B cell (primary cell): ENCODE measurements around the gene SORT1. TPM values are rescaled to one million over a fixed set of nuclear protein-coding genes. Genes with fewer than 3 reads are reported as not detected.

Source experiments
- ATAC-seq: fragments of 200-7000 bp; cut with Tn5 transposase; one replicate; pipeline ENCODE4 v1.10.0; 2021; ENCODE audit warnings: low read depth, mild to moderate bottlenecking, moderate number of reproducible peaks, moderate library complexity
- CTCF ChIA-PET: fragments of 350-600 bp; sonication (Branson Sonifier 250); formaldehyde crosslinking; loops from one replicate; lab custom pipeline; 2021; ENCODE audit warnings: antibody characterized with exemption, inconsistent platforms; lab: Charles Lee
- POLR2A ChIA-PET: fragments of 350-600 bp; sonication (Branson Sonifier 250); formaldehyde crosslinking; loops from one replicate; lab custom pipeline; 2021; ENCODE audit warnings: antibody characterized with exemption; lab: Charles Lee
- DNase-seq: peaks from one replicate; pipeline ENCODE4 v3.0.0; 2013
- H2AFZ ChIP-seq: 2 replicates; pipeline ENCODE4 v1.6.1; 2012; ENCODE audit warnings: mild to moderate bottlenecking, low read depth, low read length; ENCODE audit not compliant: insufficient read depth, poor library complexity, severe bottlenecking
- H3K27ac ChIP-seq, 2 donors: 1 replicate in 1 of 2; 2 replicates in 1 of 2; pipeline ENCODE4 v1.5.1; 2012 to 2013; ENCODE audit warnings: low read length in 2 of 2, mild to moderate bottlenecking in 2 of 2, moderate library complexity in 1 of 2
- H3K27me3 ChIP-seq, 4 experiments: fragments of 200-600 bp in 1 of 4; sonication (generic) in 1 of 4; replicated peaks in 1 of 4; 1 replicate in 2 of 4; 2 replicates in 2 of 4; pipeline versions ENCODE4 v1.6.1 to v1.7.0; 2013 to 2016; ENCODE audit warnings: low read length in 3 of 4, mild to moderate bottlenecking in 2 of 4, mixed read lengths in 1 of 4, moderate library complexity in 1 of 4; ENCODE audit not compliant: insufficient read depth in 4 of 4, control insufficient read depth in 3 of 4; ENCODE audit errors: control extremely low read depth in 1 of 4
- H3K36me3 ChIP-seq, 2 experiments: replicated peaks in 1 of 2; 1 replicate in 1 of 2; 2 replicates in 1 of 2; pipeline versions ENCODE4 v1.6.1 to v1.7.1; 2013; ENCODE audit warnings: low read length in 1 of 2; ENCODE audit not compliant: insufficient read depth in 2 of 2, control insufficient read depth in 1 of 2; ENCODE audit errors: control extremely low read depth in 1 of 2, extremely low read depth in 1 of 2
- H3K4me1 ChIP-seq, 2 donors: fragments of 200-600 bp in 1 of 2; sonication (generic) in 1 of 2; 1 replicate in 1 of 2; 2 replicates in 1 of 2; pipeline versions ENCODE4 v1.5.1 to v1.6.1; 2013 to 2017; ENCODE audit warnings: low read length in 2 of 2; ENCODE audit not compliant: control insufficient read depth in 2 of 2, insufficient read depth in 2 of 2
- H3K4me2 ChIP-seq: replicated peaks from 2 replicates; pipeline ENCODE3; 2012; ENCODE audit warnings: mild to moderate bottlenecking, low read depth, low read length; ENCODE audit not compliant: poor library complexity, severe bottlenecking
- H3K4me3 ChIP-seq, 5 experiments: fragments of 200-600 bp in 1 of 5; sonication (generic) in 1 of 5; 1 replicate in 3 of 5; 2 replicates in 2 of 5; pipeline versions ENCODE4 v1.5.1 to v1.7.0; 2011 to 2016; ENCODE audit warnings: low read length in 4 of 5, mild to moderate bottlenecking in 4 of 5, low read depth in 2 of 5, control low read depth in 1 of 5, moderate library complexity in 1 of 5; ENCODE audit not compliant: insufficient read depth in 1 of 5; ENCODE audit errors: control extremely low read depth in 1 of 5, extremely low read depth in 1 of 5
- H3K79me2 ChIP-seq: fragments of 200-600 bp; sonication (generic); one replicate; pipeline ENCODE4 v1.6.0; 2016; ENCODE audit warnings: low read length; ENCODE audit not compliant: control insufficient read depth, insufficient read depth
- H3K9ac ChIP-seq: fragments of 200-600 bp; sonication (generic); 2 replicates; pipeline ENCODE4 v1.6.1; 2017; ENCODE audit warnings: mild to moderate bottlenecking, low read length, moderate library complexity
- H3K9me3 ChIP-seq, 3 donors: one replicate each; pipeline versions ENCODE4 v1.6.1 to v1.7.1; 2013; ENCODE audit warnings: low read length in 2 of 3; ENCODE audit not compliant: control insufficient read depth in 2 of 3, insufficient read depth in 1 of 3; ENCODE audit errors: control extremely low read depth in 1 of 3
- H4K20me1 ChIP-seq: 2 replicates; pipeline ENCODE4 v1.6.0; 2012; ENCODE audit warnings: mild to moderate bottlenecking, low read length; ENCODE audit not compliant: insufficient read depth, control insufficient read depth, poor library complexity, severe bottlenecking
- H3K27ac Mint-ChIP-seq: one replicate; pipeline ENCODE4 v1.8.0; 2021; ENCODE audit warnings: mixed read lengths
- H3K27me3 Mint-ChIP-seq: one replicate; pipeline ENCODE4 v1.8.0; 2021; ENCODE audit warnings: mixed read lengths
- H3K4me1 Mint-ChIP-seq: one replicate; pipeline ENCODE4 v1.8.0; 2021; ENCODE audit warnings: mixed read lengths
- H3K4me3 Mint-ChIP-seq: one replicate; pipeline ENCODE4 v1.8.0; 2021; ENCODE audit warnings: mixed read lengths
- H3K9me3 Mint-ChIP-seq: one replicate; pipeline ENCODE4 v1.8.0; 2022; ENCODE audit warnings: mixed read lengths; ENCODE audit not compliant: insufficient read depth
- EZH2 ChIP-seq: IDR thresholded peaks from 2 replicates; pipeline ENCODE4 v1.6.1; 2012; ENCODE audit warnings: borderline replicate concordance, low read depth, mild to moderate bottlenecking, moderate library complexity, low read length; ENCODE audit not compliant: insufficient read depth, poor library complexity, severe bottlenecking
- WGBS: methylation state at CpG from one replicate; pipeline ENCODE4 v1.1.5; 2013; ENCODE audit warnings: missing lambda C conversion rate; ENCODE audit not compliant: insufficient coverage; 5-methylcytosine and 5-hydroxymethylcytosine counted together
- intact Hi-C: fragments of 100-400 bp; cut with micrococcal nuclease; formaldehyde crosslinking; loops from one replicate; pipeline ENCODE4 v1.10.0; 2022
- polyA plus RNA-seq: library from polyadenylated mRNA; depleted of rRNA; stranded (reverse); fragments of >200 nt; gene quantifications from 2 replicates; pipeline ENCODE4 v1.2.3, GENCODE V29; 2012
- total RNA-seq, 2 donors: library from RNA; stranded (reverse); fragments of 120-200 nt in 1 of 2; gene quantifications; 1 replicate in 1 of 2; 2 replicates in 1 of 2; pipeline versions ENCODE4 v1.2.3 to v1.2.4, GENCODE V29; 2013 to 2022
- TF ChIP-seq, protein P1 (sequence below): fragments of 200-600 bp; IDR thresholded peaks from one replicate; pipeline ENCODE4 v1.8.0; 2022; ENCODE audit warnings: antibody characterized with exemption, mild to moderate bottlenecking

The SORT1 gene
- total and polyA plus RNA-seq, 2 donors (not counting 1 experiment from before 2014, with no cell fraction given) = 0.13 to 0.25 TPM

- ChIA-PET POLR2A (interaction anchor here (0.7 to 1.4 kb wide), 2 partner anchors 8 to 122 kb away, joined by 5 to 10 read pairs; no protein-coding TSS in a partner anchor), CTCF (interaction anchor here (0.7 to 9.4 kb wide), 34 partner anchors 8 to 514 kb away, joined by 3 to 387 read pairs (median 5); partner anchors contain the start of genes ATXN7L2, CLCC1, MYBPHL and PSMA5)
- Mint-ChIP-seq H3K4me1 (peaks cover 21% of the 10 kb centered on the region), H3K27me3 (peaks cover 36% of the 10 kb centered on the region), H3K27ac (no peak overlapping the region), H3K4me3 (peak overlapping the region; percentile 71), H3K9me3 (no peaks in the 10 kb centered on the region)
- Histone ChIP-seq H3K36me3 (peaks cover 0 to 14% of the 10 kb centered on the region in 2 experiments), H3K4me3 (no peak overlapping the region), H3K9me3 (peaks cover 0 to 2% (median 0%) of the 10 kb centered on the region in 3 donors), H3K4me2 (no peak overlapping the region), H4K20me1 (peaks cover 6% of the 10 kb centered on the region), H3K27me3 (peaks cover 0 to 31% (median 22%) of the 10 kb centered on the region in 4 experiments), H3K4me1 (peaks cover 18 to 20% of the 10 kb centered on the region in 2 donors), H3K79me2 (no peaks in the 10 kb centered on the region), H2AFZ (no peak overlapping the region), H3K9ac (no peak overlapping the region), H3K27ac (no peak overlapping the region)
- DNase-seq (peak; percentile 79), ATAC-seq (peak; percentile 28)
- WGBS = no CpG with 5 or more reads among the region's 2 CpGs
- TF ChIP-seq, protein P1, sequence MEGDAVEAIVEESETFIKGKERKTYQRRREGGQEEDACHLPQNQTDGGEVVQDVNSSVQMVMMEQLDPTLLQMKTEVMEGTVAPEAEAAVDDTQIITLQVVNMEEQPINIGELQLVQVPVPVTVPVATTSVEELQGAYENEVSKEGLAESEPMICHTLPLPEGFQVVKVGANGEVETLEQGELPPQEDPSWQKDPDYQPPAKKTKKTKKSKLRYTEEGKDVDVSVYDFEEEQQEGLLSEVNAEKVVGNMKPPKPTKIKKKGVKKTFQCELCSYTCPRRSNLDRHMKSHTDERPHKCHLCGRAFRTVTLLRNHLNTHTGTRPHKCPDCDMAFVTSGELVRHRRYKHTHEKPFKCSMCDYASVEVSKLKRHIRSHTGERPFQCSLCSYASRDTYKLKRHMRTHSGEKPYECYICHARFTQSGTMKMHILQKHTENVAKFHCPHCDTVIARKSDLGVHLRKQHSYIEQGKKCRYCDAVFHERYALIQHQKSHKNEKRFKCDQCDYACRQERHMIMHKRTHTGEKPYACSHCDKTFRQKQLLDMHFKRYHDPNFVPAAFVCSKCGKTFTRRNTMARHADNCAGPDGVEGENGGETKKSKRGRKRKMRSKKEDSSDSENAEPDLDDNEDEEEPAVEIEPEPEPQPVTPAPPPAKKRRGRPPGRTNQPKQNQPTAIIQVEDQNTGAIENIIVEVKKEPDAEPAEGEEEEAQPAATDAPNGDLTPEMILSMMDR = peak; percentile 81
- TF ChIP-seq EZH2 = no peak
- intact Hi-C loops = loop anchor here (1.0 to 5.0 kb wide), 5 partner anchors 116 to 287 kb away; partner anchors contain the start of genes ELAPOR1 and PSRC1
Measured at GRCh38 chr1:109399326-109399957, 1.7 kb upstream of the SORT1 start.
